GM06990 (cell line): Measurements from ENCODE around the gene LMOD1.

Experiments used
- DNase-seq: peaks from one replicate; pipeline ENCODE4 v3.0.0-alpha.2; 2011; ENCODE audit not compliant: insufficient read length; ENCODE audit errors: extremely low read depth
- H3K27me3 ChIP-seq: replicated peaks from 2 replicates; pipeline ENCODE4 v1.6.0; 2011; ENCODE audit warnings: low read length; ENCODE audit not compliant: control insufficient read depth, insufficient read depth
- H3K36me3 ChIP-seq: 2 replicates; pipeline ENCODE4 v1.5.1; 2011; ENCODE audit warnings: low read length; ENCODE audit not compliant: control insufficient read depth, insufficient read depth
- H3K4me3 ChIP-seq: replicated peaks from 2 replicates; pipeline ENCODE4 v1.5.1; 2011; ENCODE audit warnings: low read depth, mild to moderate bottlenecking, control low read depth, low read length
- TF ChIP-seq, protein P1 (sequence below): IDR thresholded peaks from 2 replicates; pipeline ENCODE4 v1.5.1; 2011; ENCODE audit warnings: low read length, control low read depth, mild to moderate bottlenecking, inconsistent platforms; ENCODE audit not compliant: insufficient read depth, poor library complexity, severe bottlenecking

LMOD1 gene

GRCh38 chr1:201946224-201946908, at the start of gene LMOD1:
Gene LMOD1, minus strand, starts transcription at chr1:201946548. Its CDS starts 208 bp downstream, at chr1:201946340.
- DNase-seq, result no peak
- no peaks in the 10 kb centered on the region for H3K36me3 ChIP-seq
- no peak within 1 kb of the TSS for H3K4me3 ChIP-seq
- TF ChIP-seq, protein P1, sequence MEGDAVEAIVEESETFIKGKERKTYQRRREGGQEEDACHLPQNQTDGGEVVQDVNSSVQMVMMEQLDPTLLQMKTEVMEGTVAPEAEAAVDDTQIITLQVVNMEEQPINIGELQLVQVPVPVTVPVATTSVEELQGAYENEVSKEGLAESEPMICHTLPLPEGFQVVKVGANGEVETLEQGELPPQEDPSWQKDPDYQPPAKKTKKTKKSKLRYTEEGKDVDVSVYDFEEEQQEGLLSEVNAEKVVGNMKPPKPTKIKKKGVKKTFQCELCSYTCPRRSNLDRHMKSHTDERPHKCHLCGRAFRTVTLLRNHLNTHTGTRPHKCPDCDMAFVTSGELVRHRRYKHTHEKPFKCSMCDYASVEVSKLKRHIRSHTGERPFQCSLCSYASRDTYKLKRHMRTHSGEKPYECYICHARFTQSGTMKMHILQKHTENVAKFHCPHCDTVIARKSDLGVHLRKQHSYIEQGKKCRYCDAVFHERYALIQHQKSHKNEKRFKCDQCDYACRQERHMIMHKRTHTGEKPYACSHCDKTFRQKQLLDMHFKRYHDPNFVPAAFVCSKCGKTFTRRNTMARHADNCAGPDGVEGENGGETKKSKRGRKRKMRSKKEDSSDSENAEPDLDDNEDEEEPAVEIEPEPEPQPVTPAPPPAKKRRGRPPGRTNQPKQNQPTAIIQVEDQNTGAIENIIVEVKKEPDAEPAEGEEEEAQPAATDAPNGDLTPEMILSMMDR, result no peak
- peaks cover 4% of the 10 kb centered on the region for H3K27me3 ChIP-seq

GRCh38 chr1:201990427-201990826, 44.1 kb upstream of the LMOD1 start:
- Histone ChIP-seq H3K4me3 (no peak overlapping the region), H3K27me3 (no peaks in the 10 kb centered on the region), H3K36me3 (peaks cover 12% of the 10 kb centered on the region)
- TF ChIP-seq, protein P1, result no peak
- no peak for DNase-seq

- DNase-seq, result no peak
- peaks cover 12% of the 10 kb centered on the region for H3K36me3 ChIP-seq
- TF ChIP-seq, protein P1, result no peak
- H3K27me3 ChIP-seq, result no peaks in the 10 kb centered on the region
- H3K4me3 ChIP-seq, result no peak overlapping the region
Measured at GRCh38 chr1:201989354-201990128, 43.2 kb upstream of the LMOD1 start.

- Histone ChIP-seq H3K27me3 (no peaks in the 10 kb centered on the region), H3K4me3 (no peak overlapping the region), H3K36me3 (peaks cover 11% of the 10 kb centered on the region)
- TF ChIP-seq, protein P1, result no peak
- no peak for DNase-seq
Measured at GRCh38 chr1:201988601-201989000, 42.3 kb upstream of the LMOD1 start.

- Histone ChIP-seq H3K4me3 (no peak overlapping the region), H3K27me3 (no peaks in the 10 kb centered on the region), H3K36me3 (peaks cover 6% of the 10 kb centered on the region)
- DNase-seq, result no peak
- TF ChIP-seq, protein P1, result no peak
Measured at GRCh38 chr1:201985355-201985754, 39.0 kb upstream of the LMOD1 start.
